PC-3 (cell line): ENCODE results near the gene RFTN1. TPM values are rescaled to one million over a fixed set of nuclear protein-coding genes. Genes with fewer than 3 reads are reported as not detected.
A peak's percentile ranks its signal among the peaks of the same experiment; 100 is the strongest.
"Not testable (repeated sequence)": the region's sequence is repeated elsewhere in the genome, so short reads cannot be mapped to it uniquely, and the experiment has no call there.

Source experiments
- ATAC-seq: fragments of 200-7000 bp; cut with Tn5 transposase; 2 replicates; pipeline ENCODE4 v1.9.1; 2020; ENCODE audit warnings: mild to moderate bottlenecking, moderate library complexity
- BruUV-seq: library from RNA; stranded (reverse); fragments of 400-500 nt; replicated peaks from 2 replicates; lab custom pipeline; 2021; lab: Mats Ljungman, UMichigan
- CTCF ChIA-PET: fragments of 300-600 bp; sonication (Branson Sonifier 250); formaldehyde crosslinking; loops from one replicate; lab custom pipeline; 2022; ENCODE audit warnings: antibody characterized with exemption; lab: Charles Lee
- POLR2A ChIA-PET: fragments of 300-600 bp; sonication (Branson Sonifier 250); formaldehyde crosslinking; loops from one replicate; lab custom pipeline; 2022; ENCODE audit warnings: antibody characterized with exemption; ENCODE audit not compliant: unreplicated experiment; lab: Charles Lee
- DNase-seq: peaks from one replicate; pipeline ENCODE4 v3.0.0-alpha.2; 2015
- H2AFZ ChIP-seq: fragments of 300-600 bp; sonication (generic); 2 replicates; pipeline ENCODE4 v1.6.0; 2016; ENCODE audit warnings: antibody characterized with exemption, low read length
- H3F3A ChIP-seq: fragments of 300-600 bp; sonication (generic); one replicate; pipeline ENCODE4 v1.6.0; 2017; ENCODE audit warnings: antibody characterized with exemption, low read length, control low read depth, mild to moderate bottlenecking; ENCODE audit not compliant: unreplicated experiment
- H3K27ac ChIP-seq: fragments of 300-600 bp; sonication (generic); 2 replicates; pipeline ENCODE4 v1.5.1; 2016; ENCODE audit warnings: mild to moderate bottlenecking, low read length
- H3K27me3 ChIP-seq: fragments of 300-600 bp; sonication (generic); 2 replicates; pipeline ENCODE4 v1.6.1; 2016; ENCODE audit warnings: low read length, mixed read lengths
- H3K36me3 ChIP-seq: fragments of 300-600 bp; sonication (generic); 2 replicates; pipeline ENCODE4 v1.6.1; 2016; ENCODE audit warnings: low read depth, mixed run types, low read length, mixed read lengths
- H3K4me1 ChIP-seq: fragments of 300-600 bp; sonication (generic); 2 replicates; pipeline ENCODE4 v1.5.1; 2016; ENCODE audit warnings: low read length; ENCODE audit not compliant: insufficient read depth
- H3K4me2 ChIP-seq: fragments of 300-600 bp; sonication (generic); 2 replicates; pipeline ENCODE4 v1.6.0; 2016; ENCODE audit warnings: low read length
- H3K4me3 ChIP-seq: fragments of 300-600 bp; sonication (generic); 2 replicates; pipeline ENCODE4 v1.5.1; 2016; ENCODE audit warnings: mild to moderate bottlenecking, low read length, mixed read lengths
- H3K79me2 ChIP-seq: fragments of 300-600 bp; sonication (generic); 2 replicates; pipeline ENCODE4 v1.6.1; 2017; ENCODE audit warnings: low read length, mixed read lengths
- H3K9ac ChIP-seq: fragments of 300-600 bp; sonication (generic); 2 replicates; pipeline ENCODE4 v1.6.0; 2016; ENCODE audit warnings: mild to moderate bottlenecking, low read length
- H3K9me2 ChIP-seq: fragments of 300-600 bp; sonication (generic); replicated peaks from 2 replicates; pipeline ENCODE4 v1.6.1; 2016; ENCODE audit warnings: mixed run types, low read length, mixed read lengths
- H3K9me3 ChIP-seq: fragments of 300-600 bp; sonication (generic); 2 replicates; pipeline ENCODE4 v1.6.1; 2016; ENCODE audit warnings: low read length, mixed read lengths
- H4K20me1 ChIP-seq: fragments of 300-600 bp; sonication (generic); 2 replicates; pipeline ENCODE4 v1.6.1; 2016; ENCODE audit warnings: low read length, mixed read lengths
- CTCF ChIP-seq: fragments of 300-600 bp; sonication (generic); conservative IDR thresholded peaks from 2 replicates; pipeline ENCODE4 v1.5.1; 2017; ENCODE audit warnings: antibody characterized with exemption, low read depth, mild to moderate bottlenecking, low read length
- EZH2 ChIP-seq: fragments of 300-600 bp; sonication (generic); IDR thresholded peaks from one replicate; pipeline ENCODE4 v1.6.1; 2017; ENCODE audit warnings: antibody characterized with exemption, mild to moderate bottlenecking, low read length; ENCODE audit not compliant: unreplicated experiment
- EZH2phosphoT487 ChIP-seq: fragments of 300-600 bp; sonication (generic); IDR thresholded peaks from 2 replicates; pipeline ENCODE4 v1.6.1; 2018; ENCODE audit warnings: mild to moderate bottlenecking, antibody characterized with exemption, low read length, borderline replicate concordance
- intact Hi-C: fragments of 100-400 bp; cut with micrococcal nuclease; formaldehyde crosslinking; loops from 2 replicates; pipeline ENCODE4 v1.9.0; 2023
- total RNA-seq: library from RNA; depleted of rRNA; stranded (reverse); fragments of >200 nt; gene quantifications from 2 replicates; pipeline ENCODE4 v1.2.3, GENCODE V29; 2014

RFTN1 gene
- total RNA-seq, 1 experiment from 2014 or later: 9.7 TPM

GRCh38 chr3:16494814-16495431, 18.6 kb downstream of the RFTN1 start:
- Histone ChIP-seq H3K4me3 (no peak overlapping the region), H2AFZ (no peak overlapping the region), H3K4me1 (peaks cover 9% of the 10 kb centered on the region; the same call in 1 of the 2 replicates), H3K9me3 (no peaks in the 10 kb centered on the region), H3K79me2 (no peaks in the 10 kb centered on the region), H3K4me2 (no peak overlapping the region), H3K9ac (no peak overlapping the region), H3K36me3 (no peaks in the 10 kb centered on the region), H3K27me3 (no peaks in the 10 kb centered on the region), H3K27ac (no peak overlapping the region), H3K9me2 (no peaks in the 10 kb centered on the region), H4K20me1 (no peaks in the 10 kb centered on the region), H3F3A (no peaks in the 10 kb centered on the region)
- DNase-seq: no peak
- ChIA-PET CTCF (no interaction called here), POLR2A (no interaction called here)
- intact Hi-C loops: no loop called here
- no TSS peak for BruUV-seq
- no peak for ATAC-seq
- no peak for TF ChIP-seq EZH2
- no peak for TF ChIP-seq EZH2phosphoT487

GRCh38 chr3:16494094-16494493, 19.4 kb downstream of the RFTN1 start:
- DNase-seq (no peak), ATAC-seq (no peak)
- Histone ChIP-seq H3K9me3 (no peaks in the 10 kb centered on the region), H4K20me1 (no peaks in the 10 kb centered on the region), H3K4me2 (no peak overlapping the region), H3K27ac (no peak overlapping the region), H3K36me3 (no peaks in the 10 kb centered on the region), H3K4me1 (peaks cover 12% of the 10 kb centered on the region; the same call in 1 of the 2 replicates), H3K9me2 (no peaks in the 10 kb centered on the region), H2AFZ (no peak overlapping the region), H3F3A (no peaks in the 10 kb centered on the region), H3K9ac (no peak overlapping the region), H3K79me2 (no peaks in the 10 kb centered on the region), H3K27me3 (no peaks in the 10 kb centered on the region), H3K4me3 (no peak overlapping the region)
- intact Hi-C loops: no loop called here
- TF ChIP-seq EZH2 (no peak), EZH2phosphoT487 (no peak), CTCF (no peak)
- ChIA-PET CTCF (no interaction called here), POLR2A (no interaction called here)
- no TSS peak for BruUV-seq

- no TSS peak for BruUV-seq
- DNase-seq (peak; percentile 30), ATAC-seq (peak; percentile 43)
- intact Hi-C loops: no loop called here
- H3K9me2 ChIP-seq: no peaks in the 10 kb centered on the region
- no peaks in the 10 kb centered on the region for H3K27me3 ChIP-seq
- peaks cover 7% of the 10 kb centered on the region; the same call in 1 of the 2 replicates for H3K4me1 ChIP-seq
- ChIA-PET CTCF (no interaction called here), POLR2A (no interaction called here)
- no peaks in the 10 kb centered on the region for H3K36me3 ChIP-seq
- no peak overlapping the region for H2AFZ ChIP-seq
- no peak for TF ChIP-seq EZH2
- H3K79me2 ChIP-seq: no peaks in the 10 kb centered on the region
- H3F3A ChIP-seq: no peaks in the 10 kb centered on the region
- no peak overlapping the region for H3K27ac ChIP-seq
- no peak overlapping the region for H3K4me3 ChIP-seq
- H3K9me3 ChIP-seq: no peaks in the 10 kb centered on the region
- no peaks in the 10 kb centered on the region for H4K20me1 ChIP-seq
- no peak overlapping the region for H3K4me2 ChIP-seq
- no peak overlapping the region for H3K9ac ChIP-seq
These were observed 23.4 kb downstream of the RFTN1 start for GRCh38 chr3:16490062-16490619.

GRCh38 chr3:16489326-16490061, 24.0 kb downstream of the RFTN1 start:
- intact Hi-C loops, H3K27me3 ChIP-seq, H3K4me3 ChIP-seq, H3K27ac ChIP-seq, DNase-seq, H3K9ac ChIP-seq, H3K4me1 ChIP-seq, H2AFZ ChIP-seq, H3K79me2 ChIP-seq, POLR2A ChIA-PET, H3K36me3 ChIP-seq, H3K4me2 ChIP-seq, CTCF ChIA-PET, ATAC-seq, H4K20me1 ChIP-seq, H3K9me3 ChIP-seq, H3K9me2 ChIP-seq, BruUV-seq, H3F3A ChIP-seq: not testable (repeated sequence)
